Measurements from ENCODE around the gene VEGFB. TPM values are rescaled to one million over a fixed set of nuclear protein-coding genes. Genes with fewer than 3 reads are reported as not detected.

The VEGFB gene
- total RNA-seq, 4 donors from 2014 or later, result 92.3 to 144 (median 108) TPM

GRCh38 chr11:64210301-64211020 lies 23.9 kb upstream of the VEGFB start:
- Histone ChIP-seq H3K4me3 (no peak overlapping the region), H3K27ac (replicated peaks in 1 of 4) (no peak overlapping the region), H3K9me3 (no peaks in the 10 kb centered on the region), H3K36me3 (peaks cover 3 to 42% (median 31%) of the 10 kb centered on the region in 4 donors), H3K4me1 (peaks cover 9 to 32% (median 21%) of the 10 kb centered on the region in 4 donors), H3K27me3 (no peaks in the 10 kb centered on the region)
- intact Hi-C loops (cut with DNase I), result no loop called here
- DNase-seq (ENCODE audit: extremely low spot score), result no peak
- 89% methylated on average over 23 of the region's 24 CpGs for WGBS
- TF ChIP-seq CTCF (IDR thresholded peaks at IDR 0.05) (no peak), EP300 (IDR thresholded peaks at IDR 0.05) (no peak), POLR2AphosphoS5 (IDR thresholded peaks at IDR 0.05) (no peak)

- no peak for TF ChIP-seq CTCF (IDR thresholded peaks at IDR 0.05)
- no peak for TF ChIP-seq EP300 (IDR thresholded peaks at IDR 0.05)
- no peak for TF ChIP-seq POLR2A (IDR thresholded peaks at IDR 0.05; ENCODE audit: low read depth)
- no peak for TF ChIP-seq POLR2AphosphoS5 (IDR thresholded peaks at IDR 0.05)
- Histone ChIP-seq H3K4me1 (peaks cover 9 to 26% (median 21%) of the 10 kb centered on the region in 4 donors), H3K9me3 (no peaks in the 10 kb centered on the region), H3K4me3 (no peak overlapping the region), H3K36me3 (peaks cover 0 to 33% (median 23%) of the 10 kb centered on the region in 4 donors), H3K27me3 (no peaks in the 10 kb centered on the region), H3K27ac (replicated peaks in 1 of 4) (no peak overlapping the region)
- DNase-seq (ENCODE audit: extremely low spot score), result no peak
- WGBS, result 91% methylated on average over 19 of the region's 30 CpGs
- intact Hi-C loops (cut with DNase I), result no loop called here
These were observed 23.1 kb upstream of the VEGFB start for GRCh38 chr11:64211181-64211872.

DNA sequence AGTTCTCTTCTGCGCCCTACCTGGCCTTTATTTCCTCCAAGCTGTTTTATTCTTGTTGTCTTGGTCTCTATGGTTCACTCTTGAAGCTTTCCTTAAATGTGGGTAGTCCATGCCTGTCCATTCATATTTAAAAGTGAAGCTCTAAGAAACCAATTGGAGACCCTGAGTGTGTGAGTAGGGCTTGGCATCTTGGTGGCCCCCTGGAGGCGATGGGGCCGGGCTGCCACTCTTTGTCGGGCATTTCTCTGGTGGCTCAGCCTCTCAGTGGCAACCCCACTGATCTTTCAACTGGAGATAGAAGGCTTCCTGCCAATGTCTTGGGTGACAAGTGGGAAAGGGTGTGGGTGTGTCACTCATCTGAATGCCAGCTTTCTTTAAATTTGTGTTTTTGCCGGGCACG lies 17.5 kb upstream of the VEGFB start:
- H3K36me3 ChIP-seq, result peaks cover 0 to 27% (median 23%) of the 10 kb centered on the region in 4 donors
- intact Hi-C loops (cut with DNase I), result no loop called here
- no peaks in the 10 kb centered on the region for H3K27me3 ChIP-seq
- TF ChIP-seq EP300 (IDR thresholded peaks at IDR 0.05), result no peak
- no peak for TF ChIP-seq POLR2A (IDR thresholded peaks at IDR 0.05; ENCODE audit: low read depth)
- no peak for TF ChIP-seq CTCF (IDR thresholded peaks at IDR 0.05)
- no peak for TF ChIP-seq POLR2AphosphoS5 (IDR thresholded peaks at IDR 0.05)
- no peak overlapping the region for H3K27ac ChIP-seq (replicated peaks in 1 of 4)
- no peak overlapping the region for H3K4me3 ChIP-seq
- WGBS, result 95% methylated on average over 6 of the region's 6 CpGs
- H3K9me3 ChIP-seq, result no peaks in the 10 kb centered on the region
- H3K4me1 ChIP-seq, result no peaks in the 10 kb centered on the region
- no peak for DNase-seq (ENCODE audit: extremely low spot score)

DNA sequence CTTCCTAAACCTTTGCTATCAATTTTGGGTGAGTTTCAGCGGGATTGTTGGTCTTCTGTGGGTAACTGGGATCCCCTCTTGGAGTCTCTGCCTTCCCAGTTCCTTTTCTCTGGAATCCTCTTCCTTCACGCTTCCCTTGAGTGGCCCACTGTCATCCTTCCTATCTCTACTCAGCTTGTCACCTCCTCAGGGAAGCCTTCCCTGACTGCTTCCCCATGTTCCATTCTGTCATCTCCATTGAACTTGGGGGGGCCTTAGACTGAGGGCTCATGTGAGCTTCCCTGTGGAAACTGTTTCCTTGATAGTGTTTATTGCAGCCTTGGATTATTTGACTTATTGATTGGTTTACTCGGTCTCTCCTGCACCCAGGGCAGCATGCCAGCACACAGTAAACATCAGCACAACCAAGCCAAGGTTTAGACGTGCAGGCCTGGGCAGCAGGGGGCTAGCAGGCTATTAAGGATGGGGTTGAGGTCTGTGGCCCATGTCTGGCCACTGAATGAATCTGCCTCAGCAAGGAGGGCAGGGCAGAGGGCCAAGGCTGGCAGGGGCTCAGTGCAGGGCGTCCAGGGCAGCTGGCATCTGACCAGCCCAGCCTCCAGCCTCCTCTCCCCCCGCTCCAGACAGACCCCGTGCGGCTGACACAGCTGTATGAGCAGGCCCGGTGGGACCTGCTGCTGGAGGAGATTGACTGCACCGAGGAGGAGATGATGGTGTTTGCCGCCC lies 15.6 kb upstream of the VEGFB start:
- Histone ChIP-seq H3K27me3 (no peaks in the 10 kb centered on the region), H3K27ac (replicated peaks in 1 of 4) (no peak overlapping the region), H3K36me3 (peaks cover 4 to 33% (median 26%) of the 10 kb centered on the region in 4 donors), H3K4me1 (no peaks in the 10 kb centered on the region), H3K4me3 (no peak overlapping the region), H3K9me3 (no peaks in the 10 kb centered on the region)
- DNase-seq (ENCODE audit: extremely low spot score), result no peak
- TF ChIP-seq POLR2AphosphoS5 (IDR thresholded peaks at IDR 0.05) (no peak), CTCF (IDR thresholded peaks at IDR 0.05) (no peak), POLR2A (IDR thresholded peaks at IDR 0.05; ENCODE audit: low read depth) (no peak), EP300 (IDR thresholded peaks at IDR 0.05) (no peak)
- WGBS, result 69% methylated on average over 9 of the region's 11 CpGs
- intact Hi-C loops (cut with DNase I), result no loop called here
